ENCODE measurements around the gene COLEC11. TPM values are rescaled to one million over a fixed set of nuclear protein-coding genes. Genes with fewer than 3 reads are reported as not detected.
"Not testable (repeated sequence)": the region's sequence is repeated elsewhere in the genome, so short reads cannot be mapped to it uniquely, and the experiment has no call there.

COLEC11 gene
- total RNA-seq, 4 donors from 2014 or later: 0.34 to 0.84 (median 0.59) TPM; not detected in 1

GRCh38 chr2:3617198-3617890, 22.4 kb downstream of the COLEC11 start:
- intact Hi-C loops (cut with DNase I; ENCODE audit: low total_unique reads): no loop called here
- no peak overlapping the region for H3K4me3 ChIP-seq (ENCODE audit: low read depth, poor library complexity, severe bottlenecking)
- no peak for TF ChIP-seq CTCF (IDR thresholded peaks at IDR 0.05)
- no peak for TF ChIP-seq POLR2A (IDR thresholded peaks at IDR 0.05)
- DNase-seq (ENCODE audit: low spot score in 2 of 2): peak in 1 of 2 donors; percentile 72
- WGBS, 2 donors: 96 to 97% methylated on average over 21 of the region's 21 CpGs

- TF ChIP-seq CTCF (IDR thresholded peaks at IDR 0.05) (no peak), POLR2A (IDR thresholded peaks at IDR 0.05) (no peak)
- intact Hi-C loops (cut with DNase I; ENCODE audit: low total_unique reads): no loop called here
- no peak for DNase-seq (ENCODE audit: low spot score in 2 of 2)
- no peak overlapping the region for H3K4me3 ChIP-seq (ENCODE audit: low read depth, poor library complexity, severe bottlenecking)
Measured at GRCh38 chr2:3618367-3618766, 23.5 kb downstream of the COLEC11 start.

- intact Hi-C loops (cut with DNase I; ENCODE audit: low total_unique reads): no loop called here
- H3K4me3 ChIP-seq (ENCODE audit: low read depth, poor library complexity, severe bottlenecking): no peak overlapping the region
- 85 to 91% methylated on average over 2 of the region's 2 CpGs for WGBS, 2 donors
- no peak for TF ChIP-seq CTCF (IDR thresholded peaks at IDR 0.05)
- no peak for TF ChIP-seq POLR2A (IDR thresholded peaks at IDR 0.05)
- no peak for DNase-seq (ENCODE audit: low spot score in 2 of 2)
Measured at GRCh38 chr2:3619033-3619432, 24.1 kb downstream of the COLEC11 start.

GRCh38 chr2:3619661-3620060, 24.7 kb downstream of the COLEC11 start:
- intact Hi-C loops (cut with DNase I; ENCODE audit: low total_unique reads); H3K4me3 ChIP-seq (ENCODE audit: low read depth, poor library complexity, severe bottlenecking): not testable (repeated sequence)
- WGBS, 2 donors: 89 to 94% methylated on average over 9 of the region's 9 CpGs
- peak in 1 of 2 donors; percentile 58 for DNase-seq (ENCODE audit: low spot score in 2 of 2)

GRCh38 chr2:3620834-3621233, 25.9 kb downstream of the COLEC11 start:
- 56 to 64% methylated on average over 5 of the region's 5 CpGs for whole genome bisulfite sequencing, 2 donors
- no peak overlapping the region for H3K4me3 ChIP-seq (ENCODE audit: low read depth, poor library complexity, severe bottlenecking)
- intact Hi-C loops (cut with DNase I; ENCODE audit: low total_unique reads): no loop called here
- DNase-seq (ENCODE audit: low spot score in 2 of 2): no peak
- TF ChIP-seq POLR2A (IDR thresholded peaks at IDR 0.05): no peak
- TF ChIP-seq CTCF (IDR thresholded peaks at IDR 0.05): no peak

GRCh38 chr2:3622967-3623366, 28.1 kb downstream of the COLEC11 start:
- intact Hi-C loops (cut with DNase I; ENCODE audit: low total_unique reads): no loop called here
- H3K4me3 ChIP-seq (ENCODE audit: low read depth, poor library complexity, severe bottlenecking): no peak overlapping the region
- TF ChIP-seq POLR2A (IDR thresholded peaks at IDR 0.05) (no peak), CTCF (IDR thresholded peaks at IDR 0.05) (no peak)
- DNase-seq (ENCODE audit: low spot score in 2 of 2): no peak
- WGBS, 2 donors: 80 to 97% methylated on average over 1 of the region's 1 CpG
